Thyroid gland (tissue), 4 donors: ENCODE results near the gene STK33. TPM values are rescaled to one million over a fixed set of nuclear protein-coding genes. Genes with fewer than 3 reads are reported as not detected.
A peak's percentile ranks its signal among the peaks of the same experiment; 100 is the strongest.

ENCODE experiments used
- DNase-seq, 2 donors: peaks; one replicate each; pipeline ENCODE4 v3.0.0-alpha.2; 2019
- H3K27ac ChIP-seq, 3 donors: fragments of 200-600 bp; sonication (generic); 1 replicate in 2 of 3; 2 replicates in 1 of 3; pipeline ENCODE4 v1.5.1; 2016 to 2019; ENCODE audit warnings: mild to moderate bottlenecking in 1 of 3, moderate library complexity in 1 of 3
- H3K27me3 ChIP-seq: fragments of 200-600 bp; sonication (generic); one replicate; pipeline ENCODE4 v1.5.1; 2019
- H3K36me3 ChIP-seq, 2 donors: fragments of 200-600 bp; sonication (generic); one replicate each; pipeline ENCODE4 v1.5.1; 2016 to 2019
- H3K4me1 ChIP-seq, 2 donors: fragments of 200-600 bp; sonication (generic); one replicate each; pipeline ENCODE4 v1.5.1; 2017 to 2019
- H3K4me3 ChIP-seq, 3 donors: fragments of 200-600 bp; sonication (generic); replicated peaks in 1 of 3; 1 replicate in 2 of 3; 2 replicates in 1 of 3; pipeline ENCODE4 v1.5.1; 2016; ENCODE audit warnings: mild to moderate bottlenecking in 1 of 3
- H3K9me3 ChIP-seq: fragments of 200-600 bp; sonication (generic); one replicate; pipeline ENCODE4 v1.5.1; 2017
- POLR2A ChIP-seq, 2 donors: fragments of 450-650 bp; IDR thresholded peaks; one replicate each; pipeline ENCODE4 v1.6.1; 2017; ENCODE audit warnings: antibody characterized with exemption in 2 of 2, mild to moderate bottlenecking in 2 of 2, moderate library complexity in 1 of 2
- WGBS, 2 donors: methylation state at CpG; one replicate each; pipeline ENCODE4 v1.1.5; 2017; 5-methylcytosine and 5-hydroxymethylcytosine counted together
- intact Hi-C: fragments of 100-400 bp; cut with DNase I; formaldehyde crosslinking; loops from one replicate; pipeline ENCODE4 v1.15.1; 2023
- total RNA-seq, 4 donors: library from RNA; depleted of rRNA; stranded (reverse); fragments of >200 nt; gene quantifications; one replicate each; pipeline ENCODE4 v1.2.3, GENCODE V29; 2016
- TF ChIP-seq, protein P1 (sequence below), 6 experiments: fragments of 200-600 bp in 3 of 6; fragments of 450-650 bp in 3 of 6; sonication (generic) in 3 of 6; IDR thresholded peaks; one replicate each; pipeline ENCODE4 v1.5.1; 2016 to 2019; ENCODE audit warnings: antibody characterized with exemption in 6 of 6, mild to moderate bottlenecking in 2 of 6, inconsistent platforms in 1 of 6, moderate library complexity in 1 of 6

STK33 gene
- total RNA-seq, 4 donors from 2014 or later: 29.3 to 49.8 (median 39.9) TPM

DNA sequence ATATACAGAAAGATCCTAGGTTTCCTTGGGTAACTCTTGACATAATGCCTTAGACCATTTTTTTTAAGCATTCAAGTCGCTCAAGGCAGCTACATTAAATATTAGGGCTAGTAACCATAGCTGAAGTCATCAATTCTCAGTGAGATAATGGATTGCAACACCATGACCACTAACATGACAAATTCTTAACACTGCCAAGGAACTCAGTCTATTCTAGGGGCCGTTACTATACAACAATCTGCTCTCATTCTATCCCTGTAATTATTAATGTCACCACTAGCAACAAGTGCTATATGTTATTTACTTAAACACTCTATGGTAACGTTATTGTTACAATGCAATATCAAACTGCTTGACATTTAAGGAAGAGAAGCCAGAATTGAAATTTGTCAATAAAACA lies 3.2 kb upstream of the STK33 start:
- no peak for TF ChIP-seq POLR2A (IDR thresholded peaks at IDR 0.05)
- TF ChIP-seq, protein P1, sequence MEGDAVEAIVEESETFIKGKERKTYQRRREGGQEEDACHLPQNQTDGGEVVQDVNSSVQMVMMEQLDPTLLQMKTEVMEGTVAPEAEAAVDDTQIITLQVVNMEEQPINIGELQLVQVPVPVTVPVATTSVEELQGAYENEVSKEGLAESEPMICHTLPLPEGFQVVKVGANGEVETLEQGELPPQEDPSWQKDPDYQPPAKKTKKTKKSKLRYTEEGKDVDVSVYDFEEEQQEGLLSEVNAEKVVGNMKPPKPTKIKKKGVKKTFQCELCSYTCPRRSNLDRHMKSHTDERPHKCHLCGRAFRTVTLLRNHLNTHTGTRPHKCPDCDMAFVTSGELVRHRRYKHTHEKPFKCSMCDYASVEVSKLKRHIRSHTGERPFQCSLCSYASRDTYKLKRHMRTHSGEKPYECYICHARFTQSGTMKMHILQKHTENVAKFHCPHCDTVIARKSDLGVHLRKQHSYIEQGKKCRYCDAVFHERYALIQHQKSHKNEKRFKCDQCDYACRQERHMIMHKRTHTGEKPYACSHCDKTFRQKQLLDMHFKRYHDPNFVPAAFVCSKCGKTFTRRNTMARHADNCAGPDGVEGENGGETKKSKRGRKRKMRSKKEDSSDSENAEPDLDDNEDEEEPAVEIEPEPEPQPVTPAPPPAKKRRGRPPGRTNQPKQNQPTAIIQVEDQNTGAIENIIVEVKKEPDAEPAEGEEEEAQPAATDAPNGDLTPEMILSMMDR (IDR thresholded peaks at IDR 0.05): no peak
- intact Hi-C loops: no loop called here
- 72 to 76% methylated on average over 3 of the region's 3 CpGs for WGBS, 2 donors

GRCh38 chr11:8596504-8597046 lies 2.5 kb upstream of the STK33 start:
- Histone ChIP-seq H3K9me3 (no peaks in the 10 kb centered on the region), H3K4me3 (no peak overlapping the region), H3K27me3 (no peaks in the 10 kb centered on the region), H3K27ac (no peak overlapping the region), H3K4me1 (peaks cover 3 to 5% of the 10 kb centered on the region in 2 donors), H3K36me3 (no peaks in the 10 kb centered on the region)
- DNase-seq: no peak
- TF ChIP-seq, protein P1 (IDR thresholded peaks at IDR 0.05): no peak
- TF ChIP-seq POLR2A (IDR thresholded peaks at IDR 0.05): no peak
- intact Hi-C loops: no loop called here

More for the DNA sequence above, 3.2 kb upstream of the STK33 start:
- H3K4me3 ChIP-seq: no peak overlapping the region
- no peak for DNase-seq
- H3K27me3 ChIP-seq: no peaks in the 10 kb centered on the region
- no peak overlapping the region for H3K27ac ChIP-seq
- peaks cover 3 to 5% of the 10 kb centered on the region in 2 donors for H3K4me1 ChIP-seq
- no peaks in the 10 kb centered on the region for H3K9me3 ChIP-seq
- H3K36me3 ChIP-seq: no peaks in the 10 kb centered on the region

DNA sequence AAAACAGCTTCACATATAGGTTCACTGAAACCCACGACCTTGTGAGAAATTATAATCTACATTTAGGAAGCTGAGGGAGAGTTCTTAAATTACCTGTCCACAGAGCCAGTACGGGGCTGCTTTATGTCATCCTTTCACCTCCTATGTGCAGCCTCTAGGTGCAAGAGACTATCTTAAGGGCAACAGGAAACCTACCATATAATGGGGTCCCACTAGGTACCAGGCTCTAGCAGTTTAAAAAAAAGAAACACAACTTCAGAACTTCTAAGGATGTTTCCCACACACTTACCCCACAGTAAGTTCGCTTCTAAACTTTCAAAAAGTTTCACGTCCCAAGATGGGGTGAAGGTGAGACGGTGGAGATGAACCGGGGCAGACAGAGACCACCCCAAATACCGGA lies 573 bp downstream of the STK33 start:
- Histone ChIP-seq H3K36me3 (no peaks in the 10 kb centered on the region), H3K4me1 (peaks cover 3 to 5% of the 10 kb centered on the region in 2 donors), H3K9me3 (no peaks in the 10 kb centered on the region), H3K27ac (peak overlapping the region in 1 of 3 donors; percentile 48), H3K4me3 (peak overlapping the region; percentile 31 to 64 (median 53)), H3K27me3 (no peaks in the 10 kb centered on the region)
- intact Hi-C loops: no loop called here
- no peak for TF ChIP-seq POLR2A (IDR thresholded peaks at IDR 0.05)
- TF ChIP-seq, protein P1 (IDR thresholded peaks at IDR 0.05): no peak
- DNase-seq: no peak
- WGBS, 2 donors: 9 to 16% methylated on average over 7 of the region's 7 CpGs

- no peak for DNase-seq
- intact Hi-C loops: no loop called here
- H3K4me1 ChIP-seq: peaks cover 6 to 7% of the 10 kb centered on the region in 2 donors
- no peak overlapping the region for H3K4me3 ChIP-seq
- no peaks in the 10 kb centered on the region for H3K27me3 ChIP-seq
- no peaks in the 10 kb centered on the region for H3K36me3 ChIP-seq
- no peak for TF ChIP-seq POLR2A (IDR thresholded peaks at IDR 0.05)
- TF ChIP-seq, protein P1 (IDR thresholded peaks at IDR 0.05): no peak
- no peak overlapping the region for H3K27ac ChIP-seq
- no peaks in the 10 kb centered on the region for H3K9me3 ChIP-seq
These were observed 6.1 kb downstream of the STK33 start for GRCh38 chr11:8587915-8588314.

DNA sequence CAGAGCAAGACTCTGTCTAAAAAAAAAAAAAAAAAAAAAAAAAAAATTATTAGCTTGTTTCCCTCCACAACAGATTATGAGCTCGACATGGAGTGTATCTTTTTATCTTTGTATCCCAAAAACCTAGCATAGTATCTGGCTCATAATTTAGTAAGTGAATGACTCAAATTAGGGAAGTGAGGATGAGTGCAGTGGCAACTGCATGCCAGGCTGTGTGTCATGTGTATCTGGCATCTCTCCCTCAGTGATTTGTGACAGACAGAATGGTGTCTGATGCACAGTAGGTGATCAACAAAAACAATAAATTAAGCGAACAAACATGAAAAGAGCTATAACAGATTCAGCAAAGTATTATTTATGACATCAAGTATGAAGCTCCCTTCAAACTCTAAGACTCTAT lies 7.2 kb downstream of the STK33 start:
- Histone ChIP-seq H3K36me3 (no peaks in the 10 kb centered on the region), H3K4me1 (peaks cover 6 to 7% of the 10 kb centered on the region in 2 donors), H3K27ac (no peak overlapping the region), H3K27me3 (no peaks in the 10 kb centered on the region), H3K9me3 (no peaks in the 10 kb centered on the region), H3K4me3 (no peak overlapping the region)
- TF ChIP-seq, protein P1 (IDR thresholded peaks at IDR 0.05): no peak
- no peak for TF ChIP-seq POLR2A (IDR thresholded peaks at IDR 0.05)
- intact Hi-C loops: no loop called here
- no peak for DNase-seq
- 84 to 90% methylated on average over 2 of the region's 2 CpGs for whole genome bisulfite sequencing, 2 donors
